Peyer's patch (tissue), 4 donors: Measurements from ENCODE around the gene UBR2.
"Not testable (repeated sequence)": the region's sequence is repeated elsewhere in the genome, so short reads cannot be mapped to it uniquely, and the experiment has no call there.

Source experiments
- POLR2A ChIP-seq, 2 donors: fragments of 450-650 bp; IDR thresholded peaks; one replicate each; pipeline ENCODE4 v1.5.1; 2017; ENCODE audit warnings: antibody characterized with exemption in 2 of 2, mild to moderate bottlenecking in 2 of 2, moderate library complexity in 2 of 2
- TF ChIP-seq, protein P1 (sequence below), 6 experiments: fragments of 450-650 bp in 4 of 6; fragments of 200-600 bp in 2 of 6; sonication (generic) in 1 of 6; IDR thresholded peaks; one replicate each; pipeline ENCODE4 v1.5.1; 2017 to 2019; ENCODE audit warnings: antibody characterized with exemption in 6 of 6, mild to moderate bottlenecking in 3 of 6, moderate library complexity in 1 of 6

DNA sequence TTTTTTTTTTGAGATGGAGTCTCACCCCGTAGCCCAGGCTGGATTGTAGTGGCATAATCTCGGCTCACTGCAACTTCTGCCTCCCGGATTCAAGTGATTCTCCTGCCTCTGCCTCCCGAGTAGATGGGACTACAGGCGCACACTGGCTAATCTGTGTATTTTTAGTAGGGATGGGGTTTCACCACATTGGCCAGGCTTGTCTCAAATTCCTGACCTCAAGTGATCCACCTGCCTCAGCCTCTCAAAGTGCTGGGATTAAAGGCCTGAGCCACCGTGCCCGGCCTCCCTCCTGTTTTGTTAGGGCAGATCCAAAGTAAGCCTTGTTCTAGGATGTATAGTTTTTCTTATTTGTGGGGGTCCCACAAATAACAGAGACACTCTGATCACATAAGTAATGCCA lies 12.7 kb downstream of the UBR2 start:
- TF ChIP-seq, protein P1, sequence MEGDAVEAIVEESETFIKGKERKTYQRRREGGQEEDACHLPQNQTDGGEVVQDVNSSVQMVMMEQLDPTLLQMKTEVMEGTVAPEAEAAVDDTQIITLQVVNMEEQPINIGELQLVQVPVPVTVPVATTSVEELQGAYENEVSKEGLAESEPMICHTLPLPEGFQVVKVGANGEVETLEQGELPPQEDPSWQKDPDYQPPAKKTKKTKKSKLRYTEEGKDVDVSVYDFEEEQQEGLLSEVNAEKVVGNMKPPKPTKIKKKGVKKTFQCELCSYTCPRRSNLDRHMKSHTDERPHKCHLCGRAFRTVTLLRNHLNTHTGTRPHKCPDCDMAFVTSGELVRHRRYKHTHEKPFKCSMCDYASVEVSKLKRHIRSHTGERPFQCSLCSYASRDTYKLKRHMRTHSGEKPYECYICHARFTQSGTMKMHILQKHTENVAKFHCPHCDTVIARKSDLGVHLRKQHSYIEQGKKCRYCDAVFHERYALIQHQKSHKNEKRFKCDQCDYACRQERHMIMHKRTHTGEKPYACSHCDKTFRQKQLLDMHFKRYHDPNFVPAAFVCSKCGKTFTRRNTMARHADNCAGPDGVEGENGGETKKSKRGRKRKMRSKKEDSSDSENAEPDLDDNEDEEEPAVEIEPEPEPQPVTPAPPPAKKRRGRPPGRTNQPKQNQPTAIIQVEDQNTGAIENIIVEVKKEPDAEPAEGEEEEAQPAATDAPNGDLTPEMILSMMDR (IDR thresholded peaks at IDR 0.05), result not testable (repeated sequence)
- not testable (repeated sequence) for TF ChIP-seq POLR2A (IDR thresholded peaks at IDR 0.05)
